A549 (cell line): ENCODE data around the gene TRPV3. TPM values are rescaled to one million over a fixed set of nuclear protein-coding genes. Genes with fewer than 3 reads are reported as not detected.
"Not testable (repeated sequence)": the region's sequence is repeated elsewhere in the genome, so short reads cannot be mapped to it uniquely, and the experiment has no call there.

Experiments
- ATAC-seq, 2 experiments: fragments of 200-7000 bp in 1 of 2; fragments of >200 bp in 1 of 2; cut with Nextera tagmentation in 1 of 2; cut with Tn5 transposase in 1 of 2; 3 replicates each; pipeline versions ENCODE4 v1.8.0 to v1.9.1; 2018 to 2020; ENCODE audit warnings: mild to moderate bottlenecking in 1 of 2, moderate library complexity in 1 of 2
- CTCF ChIA-PET: fragments of 300-600 bp; sonication (Branson Sonifier 250); formaldehyde crosslinking; extraction: SDS; loops from one replicate; lab custom pipeline; 2021; ENCODE audit warnings: antibody characterized with exemption, inconsistent platforms; lab: Yijun Ruan, JAX
- POLR2A ChIA-PET: fragments of 350-600 bp; formaldehyde crosslinking; extraction: SDS; loops from one replicate; lab custom pipeline; 2021; ENCODE audit warnings: antibody characterized with exemption, inconsistent platforms; lab: Yijun Ruan, JAX
- DNase-seq, 2 experiments: peaks; one replicate each; pipeline versions ENCODE4 v3.0.0 to v3.0.0-alpha.2; 2011 to 2016; ENCODE audit warnings: low read depth in 1 of 2, low spot score in 1 of 2
- FAIRE-seq: peaks from 2 replicates; lab custom pipeline; 2011; peaks lifted over from hg19 to GRCh38; lab: Jason Lieb, UNC
- H3K27ac ChIP-seq, 2 experiments: fragments of >200 bp; sonication (Bioruptor Twin); formaldehyde crosslinking; 3 replicates each; pipeline ENCODE4 v1.5.1; 2016 to 2017
- H3K4me1 ChIP-seq: fragments of >200 bp; sonication (Bioruptor Twin); formaldehyde crosslinking; 3 replicates; pipeline ENCODE4 v1.6.1; 2016
- H3K4me2 ChIP-seq: fragments of >200 bp; sonication (Bioruptor Twin); formaldehyde crosslinking; 3 replicates; pipeline ENCODE4 v1.6.1; 2016
- H3K4me3 ChIP-seq: fragments of >200 bp; sonication (Bioruptor Twin); formaldehyde crosslinking; 3 replicates; pipeline ENCODE4 v1.5.1; 2016
- H3K9me3 ChIP-seq: fragments of >200 bp; sonication (Bioruptor Twin); formaldehyde crosslinking; 3 replicates; pipeline ENCODE4 v1.6.1; 2016
- HOXB13 ChIP-seq: fragments of 250-450 bp; sonication (Bioruptor Pico); IDR thresholded peaks from 2 replicates; pipeline ENCODE4 v1.5.0; 2020; ENCODE audit warnings: low read depth, mild to moderate bottlenecking, moderate library complexity
- KDM5A ChIP-seq: fragments of 200-600 bp; sonication (generic); IDR thresholded peaks from 2 replicates; pipeline ENCODE4 v1.6.1; 2016; ENCODE audit warnings: antibody characterized with exemption, mild to moderate bottlenecking
- NR3C1 ChIP-seq: fragments of >200 bp; sonication (Bioruptor Twin); formaldehyde crosslinking; IDR thresholded peaks from 3 replicates; pipeline ENCODE4 v1.6.1; 2017
- RAD21 ChIP-seq, 2 experiments: fragments of >200 bp in 1 of 2; sonication (Bioruptor Twin) in 1 of 2; formaldehyde crosslinking in 1 of 2; IDR thresholded peaks in 1 of 2; conservative IDR thresholded peaks in 1 of 2; 2 replicates in 1 of 2; 3 replicates in 1 of 2; pipeline ENCODE4 v1.6.1; 2012 to 2018; ENCODE audit warnings: inconsistent platforms in 1 of 2
- ZC3H11A ChIP-seq: fragments of 450-650 bp; IDR thresholded peaks from 2 replicates; pipeline ENCODE4 v1.6.1; 2014; ENCODE audit warnings: antibody characterized with exemption, mild to moderate bottlenecking
- WGBS: methylation state at CpG from one replicate; pipeline ENCODE4 v1.1.6; 2017; ENCODE audit errors: missing lambda C conversion rate; 5-methylcytosine and 5-hydroxymethylcytosine counted together
- polyA plus RNA-seq, 4 experiments: library from polyadenylated mRNA; depleted of rRNA in 3 of 4; stranded (reverse); fragments of >200 nt; fragmentation: RNase III in 1 of 4; extraction: RNeasy Plus Mini Kit Qiagen cat#74134 plus additional on column Dnase treatment in 1 of 4; gene quantifications; 2 replicates in 3 of 4; 3 replicates in 1 of 4; pipeline ENCODE4 v1.2.3, GENCODE V29; 2011 to 2017

TRPV3 gene
- polyA plus RNA-seq, 2 of the 4 experiments (the other 2 are of a cell fraction), result 0.46 to 1.2 TPM

GRCh38 chr17:3469529-3469928, 88.1 kb downstream of the TRPV3 start:
- peaks cover 11% of the 10 kb centered on the region; the same call in 2 of the 3 replicates for H3K4me1 ChIP-seq
- H3K4me2 ChIP-seq, result no peak overlapping the region
- no peaks in the 10 kb centered on the region for H3K9me3 ChIP-seq
- ChIA-PET POLR2A (no interaction called here), CTCF (no interaction called here)
- ATAC-seq (no peak), DNase-seq (no peak), FAIRE-seq (no peak)
- TF ChIP-seq NR3C1, result no peak
- TF ChIP-seq ZC3H11A, result no peak
- TF ChIP-seq KDM5A, result no peak
- TF ChIP-seq HOXB13 (CRISPR knock-in tag), result no peak
- no peak for TF ChIP-seq RAD21 (conservative IDR thresholded peaks at IDR 0.05 in 1 of 2, IDR thresholded peaks at IDR 0.05 in 1 of 2)
- no peak overlapping the region for H3K27ac ChIP-seq
- WGBS, result 40% methylated on average over 5 of the region's 5 CpGs
- no peak overlapping the region for H3K4me3 ChIP-seq

GRCh38 chr17:3466355-3466754, 91.3 kb downstream of the TRPV3 start:
- ATAC-seq, result 0 out of 6 replicates have a peak, but pooled peaks of 1 of the 2 experiments have one; percentile 19
- H3K9me3 ChIP-seq, H3K4me3 ChIP-seq, DNase-seq, H3K4me1 ChIP-seq, H3K4me2 ChIP-seq, FAIRE-seq, POLR2A ChIA-PET, H3K27ac ChIP-seq: not testable (repeated sequence)
- 38% methylated on average over 1 of the region's 1 CpG for WGBS
- CTCF ChIA-PET, result interaction anchor here (1.0 to 1.9 kb wide), 2 partner anchors 10 to 181 kb away, joined by 3 to 6 read pairs; no protein-coding TSS in a partner anchor

Other genes with a start within 250 kb of the TRPV3 start
- not detected in 2 replicates for gene OR3A2, start 171.5 kb downstream of the TRPV3 start, polyA plus RNA-seq (2011; rRNA removed)
- not detected in 3 replicates for gene OR3A2, start 171.5 kb downstream of the TRPV3 start, polyA plus RNA-seq (2017; fragmentation: RNase III; extraction: RNeasy Plus Mini Kit Qiagen cat#74134 plus additional on column Dnase treatment)
- gene OR1E1, start 159.4 kb downstream of the TRPV3 start, polyA plus RNA-seq (2011; rRNA removed), result not detected in 2 replicates
- not detected in 3 replicates for gene OR1E1, start 159.4 kb downstream of the TRPV3 start, polyA plus RNA-seq (2017; fragmentation: RNase III; extraction: RNeasy Plus Mini Kit Qiagen cat#74134 plus additional on column Dnase treatment)
- gene OR3A3, start 146.4 kb downstream of the TRPV3 start, polyA plus RNA-seq (2011; rRNA removed), result not detected in 2 replicates
- not detected in 3 replicates for gene OR3A3, start 146.4 kb downstream of the TRPV3 start, polyA plus RNA-seq (2017; fragmentation: RNase III; extraction: RNeasy Plus Mini Kit Qiagen cat#74134 plus additional on column Dnase treatment)
- not detected in 2 replicates for gene OR1E2, start 124.0 kb downstream of the TRPV3 start, polyA plus RNA-seq (2011; rRNA removed)
- gene OR1E2, start 124.0 kb downstream of the TRPV3 start, polyA plus RNA-seq (2017; fragmentation: RNase III; extraction: RNeasy Plus Mini Kit Qiagen cat#74134 plus additional on column Dnase treatment), result not detected in 3 replicates
- gene SPATA22, start 86.0 kb downstream of the TRPV3 start, polyA plus RNA-seq (2011; rRNA removed), result not detected in 2 replicates
- gene SPATA22, start 86.0 kb downstream of the TRPV3 start, polyA plus RNA-seq (2017; fragmentation: RNase III; extraction: RNeasy Plus Mini Kit Qiagen cat#74134 plus additional on column Dnase treatment), result not detected in 3 replicates
- gene ASPA, start 81.8 kb downstream of the TRPV3 start, polyA plus RNA-seq (2011; rRNA removed), result not detected in 2 replicates
- gene ASPA, start 81.8 kb downstream of the TRPV3 start, polyA plus RNA-seq (2017; fragmentation: RNase III; extraction: RNeasy Plus Mini Kit Qiagen cat#74134 plus additional on column Dnase treatment), result not detected in 3 replicates
- gene TRPV1, start 51.6 kb upstream of the TRPV3 start, polyA plus RNA-seq (2011; rRNA removed), result 3.0 and 4.3 TPM in 2 replicates
- 5.0 to 5.3 TPM (median 5.1 TPM) in 3 replicates for gene TRPV1, start 51.6 kb upstream of the TRPV3 start, polyA plus RNA-seq (2017; fragmentation: RNase III; extraction: RNeasy Plus Mini Kit Qiagen cat#74134 plus additional on column Dnase treatment)
- 10.7 and 13.4 TPM in 2 replicates for gene SHPK, start 78.4 kb upstream of the TRPV3 start, polyA plus RNA-seq (2011; rRNA removed)
- 9.5 to 11.2 TPM (median 10.9 TPM) in 3 replicates for gene SHPK, start 78.4 kb upstream of the TRPV3 start, polyA plus RNA-seq (2017; fragmentation: RNase III; extraction: RNeasy Plus Mini Kit Qiagen cat#74134 plus additional on column Dnase treatment)
- gene CTNS, start 78.9 kb upstream of the TRPV3 start, polyA plus RNA-seq (2011; rRNA removed), result 6.5 and 7.4 TPM in 2 replicates
- gene CTNS, start 78.9 kb upstream of the TRPV3 start, polyA plus RNA-seq (2017; fragmentation: RNase III; extraction: RNeasy Plus Mini Kit Qiagen cat#74134 plus additional on column Dnase treatment), result 15.5 to 20.3 TPM (median 16.3 TPM) in 3 replicates
- 89.1 and 122 TPM in 2 replicates for gene TAX1BP3, start 110.8 kb upstream of the TRPV3 start, polyA plus RNA-seq (2011; rRNA removed)
- gene TAX1BP3, start 110.8 kb upstream of the TRPV3 start, polyA plus RNA-seq (2017; fragmentation: RNase III; extraction: RNeasy Plus Mini Kit Qiagen cat#74134 plus additional on column Dnase treatment), result 229 to 234 TPM (median 233 TPM) in 3 replicates
- gene EMC6, start 111.0 kb upstream of the TRPV3 start, polyA plus RNA-seq (2011; rRNA removed), result 53.3 and 68.3 TPM in 2 replicates
- 109 to 122 TPM (median 115 TPM) in 3 replicates for gene EMC6, start 111.0 kb upstream of the TRPV3 start, polyA plus RNA-seq (2017; fragmentation: RNase III; extraction: RNeasy Plus Mini Kit Qiagen cat#74134 plus additional on column Dnase treatment)
- 7.8 and 12.2 TPM in 2 replicates for gene P2RX5, start 138.3 kb upstream of the TRPV3 start, polyA plus RNA-seq (2011; rRNA removed)
- gene P2RX5, start 138.3 kb upstream of the TRPV3 start, polyA plus RNA-seq (2017; fragmentation: RNase III; extraction: RNeasy Plus Mini Kit Qiagen cat#74134 plus additional on column Dnase treatment), result 10.6 to 13.3 TPM (median 11.8 TPM) in 3 replicates
- gene HASPIN, start 166.1 kb upstream of the TRPV3 start, polyA plus RNA-seq (2011; rRNA removed), result 8.7 and 10.0 TPM in 2 replicates
- 10.9 to 12.0 TPM (median 11.5 TPM) in 3 replicates for gene HASPIN, start 166.1 kb upstream of the TRPV3 start, polyA plus RNA-seq (2017; fragmentation: RNase III; extraction: RNeasy Plus Mini Kit Qiagen cat#74134 plus additional on column Dnase treatment)
- gene ITGAE, start 243.4 kb upstream of the TRPV3 start, polyA plus RNA-seq (2011; rRNA removed), result 154 and 165 TPM in 2 replicates
- 151 to 158 TPM (median 156 TPM) in 3 replicates for gene ITGAE, start 243.4 kb upstream of the TRPV3 start, polyA plus RNA-seq (2017; fragmentation: RNase III; extraction: RNeasy Plus Mini Kit Qiagen cat#74134 plus additional on column Dnase treatment)